Dermis blood vessel endothelial cell (primary cell): ENCODE results near the gene UQCC2. TPM values are rescaled to one million over a fixed set of nuclear protein-coding genes. Genes with fewer than 3 reads are reported as not detected.

Experiments used
- DNase-seq: peaks from one replicate; pipeline ENCODE4 v3.0.0; 2010
- total RNA-seq: library from RNA; depleted of rRNA; stranded (reverse); fragments of >200 nt; gene quantifications from 2 replicates; pipeline ENCODE4 v1.2.3, GENCODE V29; 2014

The UQCC2 gene
- total RNA-seq, 1 donor from 2014 or later, result 12.3 TPM

DNA sequence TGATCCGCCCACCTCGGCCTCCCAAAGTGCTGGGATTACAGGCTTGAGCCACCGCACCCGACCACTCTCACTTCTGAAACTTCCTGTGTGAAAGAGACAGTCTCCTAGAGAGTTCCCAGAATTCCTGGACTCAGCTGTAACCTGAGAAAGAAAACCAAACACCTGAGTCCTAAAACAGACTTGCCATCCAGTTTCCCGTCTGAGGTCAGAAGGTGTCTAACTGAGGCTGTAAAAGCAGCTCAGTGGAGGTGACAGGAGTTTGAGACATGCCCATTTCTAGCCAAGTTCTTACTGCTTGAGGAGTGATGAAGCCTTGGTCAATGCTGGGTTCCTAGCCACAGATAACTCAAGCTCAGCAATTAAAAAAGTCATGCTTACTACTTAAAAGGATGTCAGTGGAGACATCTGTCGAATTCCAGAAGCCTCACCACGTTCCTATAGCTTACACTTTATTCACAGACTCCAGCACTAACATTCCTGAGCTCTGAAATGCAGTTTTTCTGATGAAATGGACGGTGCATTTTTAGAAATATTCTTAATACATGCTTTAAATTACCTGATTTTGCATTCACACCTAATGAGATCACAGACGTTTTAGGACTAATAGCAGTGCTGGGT, 6.1 kb downstream of the UQCC2 start:
- DNase-seq, result no peak

DNA sequence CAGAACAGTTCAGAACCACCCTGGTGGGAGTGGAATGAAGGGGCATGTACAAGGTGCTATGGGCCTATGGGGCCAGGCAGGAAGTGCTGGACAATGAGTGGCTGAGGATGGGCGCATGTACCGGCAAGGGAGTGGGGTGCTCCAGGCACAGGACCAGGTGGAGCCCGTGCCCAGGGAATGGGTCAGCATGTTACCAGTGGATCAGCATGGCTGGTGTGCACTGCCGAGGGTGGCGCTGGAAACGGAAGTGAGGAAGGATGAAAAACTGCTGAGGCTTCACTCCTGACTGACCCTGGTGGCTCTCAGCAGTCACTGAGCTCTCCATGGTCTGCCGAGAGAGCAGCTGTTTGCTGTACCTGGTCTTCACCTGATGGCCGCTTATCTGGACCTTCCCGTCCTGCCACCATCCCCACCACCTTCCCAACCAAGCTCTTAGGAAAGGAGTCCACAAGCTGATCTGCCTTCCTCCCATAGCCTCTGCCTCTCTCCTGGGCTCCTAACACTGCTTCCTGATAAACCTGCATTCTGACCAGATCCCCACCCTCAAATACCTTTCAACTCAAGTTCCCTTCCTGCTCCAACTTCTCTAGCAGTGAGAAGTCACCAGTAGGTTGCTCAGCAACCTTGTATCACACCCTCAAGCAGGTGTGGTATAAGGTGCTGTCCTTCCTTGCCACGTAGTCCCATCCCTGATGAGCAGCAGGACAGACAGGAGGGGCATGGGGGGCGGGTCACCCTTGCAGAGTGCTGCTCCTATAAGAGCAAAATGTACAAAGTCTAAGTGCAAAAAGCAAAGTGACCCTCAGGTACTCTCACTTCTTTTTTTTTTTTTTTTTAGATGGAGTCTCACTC, 7.1 kb downstream of the UQCC2 start:
- DNase-seq, result no peak

DNA sequence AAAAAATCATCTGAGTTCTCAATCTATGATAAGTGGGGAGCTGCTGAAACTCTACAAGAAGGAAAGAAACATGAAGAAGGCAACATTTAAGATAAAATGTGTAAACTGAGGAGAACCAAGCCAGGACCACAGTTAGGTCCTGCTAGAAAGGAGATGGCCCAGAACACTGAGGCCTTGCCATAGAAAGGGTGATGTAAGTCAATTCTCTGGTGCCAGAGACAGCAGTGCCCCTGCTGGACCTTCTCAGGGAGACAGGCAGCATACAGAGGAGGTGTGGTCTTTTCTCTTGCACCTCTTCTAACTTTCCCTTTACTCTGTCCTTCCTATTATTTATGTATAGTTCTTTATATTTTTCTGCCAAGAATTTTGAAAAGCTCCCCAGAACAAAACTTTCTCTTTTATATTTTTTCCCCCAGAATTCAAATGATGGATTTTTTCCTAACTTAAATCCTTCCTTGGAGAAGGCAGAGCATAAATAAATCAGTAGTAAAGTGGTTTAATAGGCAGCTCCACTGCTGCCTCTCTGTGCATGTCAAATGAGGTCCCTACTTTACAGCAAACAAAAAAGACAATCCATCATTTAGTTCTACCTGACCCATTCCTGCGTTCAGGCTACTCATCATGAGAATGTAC, 9.0 kb downstream of the UQCC2 start:
- peak; percentile 76 for DNase-seq

DNA sequence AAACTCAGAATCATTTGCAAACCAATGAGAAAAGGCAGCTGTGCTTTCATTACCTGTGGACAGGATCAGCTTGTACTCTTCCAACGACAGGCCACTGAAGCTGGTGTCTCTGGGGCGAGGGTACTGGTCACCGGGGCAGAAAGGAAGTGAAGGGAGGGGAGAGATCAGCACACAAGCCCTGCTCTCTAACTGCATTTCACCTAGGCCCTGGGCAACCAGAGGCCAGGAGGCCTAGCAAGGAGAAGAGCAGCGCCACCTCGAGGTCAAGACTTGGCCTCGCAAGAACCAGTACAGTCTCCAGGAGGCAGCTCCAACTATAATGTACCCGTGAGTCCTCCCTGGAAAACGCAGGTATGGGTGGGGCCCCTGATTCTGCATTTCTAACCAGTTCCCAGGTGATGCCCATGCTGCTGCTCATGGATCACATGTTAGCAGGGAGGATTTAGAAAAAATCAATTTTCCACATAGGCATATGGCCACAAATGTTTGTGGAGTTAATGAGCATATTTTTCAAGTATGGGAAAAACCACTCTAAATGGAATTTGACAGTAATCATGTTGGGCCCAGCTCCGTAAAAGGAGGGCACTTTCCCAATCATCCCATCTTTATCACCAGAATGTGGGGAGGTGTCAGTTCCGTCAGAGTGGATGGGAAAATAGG, 11.0 kb downstream of the UQCC2 start:
- DNase-seq, result peak; percentile 91

DNA sequence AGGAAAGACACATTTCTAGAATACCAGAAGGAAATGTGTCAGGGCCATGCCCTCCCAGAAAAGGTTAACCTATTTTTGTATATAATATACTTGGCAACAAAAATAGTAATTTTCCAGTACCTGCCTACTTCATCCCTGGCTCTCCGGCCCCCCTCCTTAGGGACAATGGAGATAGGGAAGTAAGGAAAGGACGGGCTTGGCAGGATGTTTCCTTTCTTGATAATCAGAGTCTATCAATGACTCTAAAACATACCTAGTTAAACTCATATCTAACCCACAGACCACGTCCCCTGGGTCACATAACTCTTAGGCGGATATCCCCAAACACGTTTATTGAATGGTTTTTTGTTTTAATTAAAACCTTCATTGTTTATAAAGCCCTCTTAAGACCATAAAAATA, 11.8 kb downstream of the UQCC2 start:
- DNase-seq, result peak; percentile 26

DNA sequence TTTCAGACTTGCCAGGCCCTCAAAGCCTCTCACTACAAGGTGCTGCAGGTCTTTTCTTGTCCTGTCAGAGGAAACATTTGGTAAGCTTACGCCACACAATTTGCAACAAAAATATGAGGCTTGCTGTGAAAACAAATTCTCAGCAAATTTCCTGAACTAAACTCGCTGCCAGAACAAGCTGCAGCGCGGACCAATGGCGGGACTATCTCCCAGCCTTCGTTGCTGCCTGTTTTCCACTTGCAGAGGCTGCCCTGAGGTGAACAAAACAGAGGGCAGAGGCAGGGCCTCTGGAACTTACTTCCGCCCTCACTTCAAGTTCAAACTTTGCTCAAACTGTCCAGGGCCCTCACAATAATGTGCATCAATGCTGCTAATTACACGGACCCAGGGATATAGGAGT, 12.4 kb downstream of the UQCC2 start:
- peak; percentile 32 for DNase-seq

DNA sequence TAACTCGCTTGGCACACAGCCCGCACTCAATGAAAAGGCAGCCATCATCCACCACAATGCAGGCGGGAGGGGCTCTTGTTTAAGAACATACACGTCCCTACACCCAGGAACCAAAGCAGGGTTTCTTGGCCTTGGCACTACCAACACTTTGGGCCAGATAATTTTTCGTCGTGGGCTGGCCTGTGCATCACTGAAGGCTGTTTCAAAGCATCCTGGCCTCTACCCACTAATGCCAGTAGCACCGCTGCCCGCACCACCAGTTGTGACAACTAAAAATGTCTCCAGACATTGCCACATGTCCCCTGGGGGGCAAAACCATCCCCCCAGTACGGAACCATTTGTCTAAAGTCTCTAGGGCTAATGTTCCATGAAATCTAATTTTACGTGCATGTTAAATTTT, 13.0 kb downstream of the UQCC2 start:
- no peak for DNase-seq

DNA sequence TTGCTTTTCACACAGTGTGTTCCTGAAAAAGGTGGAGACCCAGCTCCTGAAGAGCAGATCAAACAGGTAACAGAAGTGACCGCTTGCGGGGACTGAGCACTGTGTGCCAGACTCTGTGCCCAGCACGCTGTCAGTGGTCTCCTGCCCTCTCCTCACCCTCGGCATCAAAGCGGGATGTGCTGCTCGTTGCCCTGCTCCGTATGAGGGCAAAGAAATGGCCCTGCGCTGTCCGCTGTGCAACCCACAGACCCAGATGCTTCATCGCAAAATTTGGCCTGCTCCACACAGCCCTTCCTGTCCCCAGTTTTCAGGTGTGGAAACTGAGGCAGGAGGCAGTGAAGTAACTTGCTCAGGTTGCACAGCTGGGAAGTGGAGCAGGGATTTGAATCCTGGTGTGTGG, 13.7 kb downstream of the UQCC2 start:
- no peak for DNase-seq

DNA sequence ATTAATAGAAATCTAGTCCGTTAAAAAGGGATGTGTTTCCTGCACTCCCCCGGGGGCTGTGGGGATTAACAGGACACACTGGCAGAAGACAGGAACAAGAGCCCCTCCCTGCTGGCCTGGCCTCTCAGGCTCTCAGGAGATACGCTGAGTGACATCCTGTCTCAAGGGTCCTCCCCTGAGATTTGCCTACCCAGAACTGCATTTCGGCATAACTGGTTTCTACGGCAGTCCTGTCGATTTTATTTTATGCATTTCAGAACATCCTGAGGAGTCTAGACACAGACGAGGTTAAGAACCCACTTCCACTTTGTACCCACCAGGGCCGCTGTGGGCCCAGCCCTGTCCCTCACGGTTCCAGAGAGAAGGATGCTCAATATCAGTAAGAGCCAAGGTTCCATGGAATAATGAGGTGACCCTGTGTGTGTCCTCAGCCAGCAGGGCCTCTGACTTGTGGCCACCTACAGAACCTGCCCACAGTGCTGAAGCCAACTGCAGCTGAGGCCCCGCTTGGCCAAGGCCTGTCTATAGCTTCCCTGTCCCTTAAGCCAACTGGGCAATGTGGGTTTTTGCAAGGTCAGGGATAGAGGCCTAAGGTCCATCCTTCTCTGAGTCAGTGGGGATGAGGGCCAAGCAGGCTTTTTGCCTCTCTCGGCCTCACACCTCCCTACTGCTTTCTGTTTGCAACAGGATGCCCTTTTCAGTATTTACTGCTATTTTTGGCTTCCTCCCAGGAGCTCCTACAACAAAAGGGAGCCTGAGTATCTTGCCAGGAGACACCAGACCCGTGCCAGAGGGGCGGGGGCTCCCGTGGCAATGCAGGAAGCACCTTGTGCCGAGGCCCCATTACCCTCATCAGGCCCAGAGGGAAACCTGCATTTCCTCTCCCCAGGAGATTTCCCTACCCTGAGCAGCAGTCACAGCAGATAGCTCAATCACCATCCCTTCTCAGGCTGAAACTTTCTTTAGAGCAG, 14.7 kb downstream of the UQCC2 start:
- peak; percentile 99 for DNase-seq

DNA sequence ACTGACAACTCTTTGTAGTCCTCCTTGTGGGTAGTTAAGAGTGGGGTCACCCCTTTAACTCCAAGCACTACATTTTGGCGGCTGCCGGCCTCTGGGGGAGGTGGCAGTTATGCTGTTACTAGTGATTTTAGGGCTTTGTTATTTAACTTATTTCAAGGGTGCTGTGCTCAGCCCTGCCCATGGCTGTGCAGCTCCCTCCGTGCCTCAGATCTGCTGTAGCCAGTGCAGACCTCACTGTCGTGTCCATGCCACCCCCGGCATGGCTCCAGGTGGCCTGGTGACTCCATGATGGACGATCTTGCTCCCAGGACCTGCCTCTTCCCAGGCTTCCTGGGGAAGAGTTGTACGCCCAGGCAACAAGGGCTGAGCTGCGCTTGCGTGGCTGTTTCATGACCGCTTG, 15.4 kb downstream of the UQCC2 start:
- DNase-seq, result no peak

DNA sequence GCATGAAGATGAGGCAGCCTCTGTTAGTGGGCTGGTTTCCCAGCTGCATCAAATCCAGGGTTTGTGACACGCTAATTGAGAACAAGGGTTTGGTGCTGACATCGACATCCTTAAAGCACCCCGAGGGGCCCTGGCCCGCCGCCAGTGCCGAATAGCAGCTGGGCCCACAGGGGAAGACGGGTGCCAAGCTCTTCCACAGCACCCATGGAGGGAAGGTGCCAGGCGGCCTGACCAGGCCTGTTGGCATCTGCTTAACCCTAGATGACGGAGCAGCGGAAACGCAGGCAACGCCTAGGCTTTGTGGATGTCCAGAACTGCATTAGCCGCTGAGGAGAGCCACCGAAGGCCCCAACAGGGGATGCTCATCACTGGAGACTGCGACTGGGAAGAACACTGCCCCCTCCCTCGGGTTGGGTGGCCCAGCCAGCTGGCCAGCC, 16.0 kb downstream of the UQCC2 start:
- DNase-seq, result no peak

DNA sequence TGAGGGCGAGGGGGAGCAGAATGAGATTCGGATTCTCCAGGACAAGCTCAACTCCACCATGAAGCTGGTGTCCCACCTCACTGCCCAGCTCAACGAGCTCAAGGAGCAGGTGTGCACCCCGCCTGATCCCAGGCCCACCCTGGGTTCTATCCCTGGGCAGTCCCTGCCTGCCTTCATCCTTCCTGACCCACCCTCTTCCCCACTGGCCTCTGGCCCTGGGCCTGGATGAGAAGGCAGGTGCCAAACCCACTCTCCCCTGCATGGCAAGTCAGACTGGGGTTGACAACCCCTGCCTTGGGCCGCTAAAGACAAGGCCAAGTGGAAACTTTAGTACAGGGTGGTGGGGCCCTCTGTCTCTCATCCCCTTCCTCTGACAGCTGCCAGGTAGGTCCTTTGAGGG, 16.5 kb downstream of the UQCC2 start:
- no peak for DNase-seq

DNA sequence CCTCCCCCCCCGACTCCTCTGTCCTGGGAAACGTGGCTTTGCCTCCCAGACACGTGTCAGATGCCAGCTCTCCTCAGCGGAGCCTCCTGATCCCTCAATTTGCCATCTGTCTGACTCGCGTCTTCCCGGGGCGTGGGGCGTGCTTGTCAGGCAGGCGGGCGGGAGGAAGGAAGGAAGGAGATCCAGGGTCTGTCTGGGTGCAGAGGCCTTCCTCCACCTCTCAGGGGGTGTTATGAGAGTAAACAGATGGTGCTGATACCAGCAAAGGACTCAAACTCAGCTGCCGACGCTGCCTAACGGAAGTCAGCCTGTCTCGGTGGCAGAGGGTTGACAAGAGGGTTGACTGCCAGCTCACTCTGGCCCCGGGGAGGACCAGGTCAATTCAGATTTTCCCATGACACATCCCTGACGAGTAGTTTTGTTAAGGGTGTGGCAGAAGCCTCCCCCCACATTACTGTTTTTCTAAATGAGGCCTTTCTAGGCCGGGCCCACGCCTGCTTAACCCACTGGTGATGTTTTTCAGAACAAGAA, 17.0 kb downstream of the UQCC2 start:
- peak; percentile 60 for DNase-seq

DNA sequence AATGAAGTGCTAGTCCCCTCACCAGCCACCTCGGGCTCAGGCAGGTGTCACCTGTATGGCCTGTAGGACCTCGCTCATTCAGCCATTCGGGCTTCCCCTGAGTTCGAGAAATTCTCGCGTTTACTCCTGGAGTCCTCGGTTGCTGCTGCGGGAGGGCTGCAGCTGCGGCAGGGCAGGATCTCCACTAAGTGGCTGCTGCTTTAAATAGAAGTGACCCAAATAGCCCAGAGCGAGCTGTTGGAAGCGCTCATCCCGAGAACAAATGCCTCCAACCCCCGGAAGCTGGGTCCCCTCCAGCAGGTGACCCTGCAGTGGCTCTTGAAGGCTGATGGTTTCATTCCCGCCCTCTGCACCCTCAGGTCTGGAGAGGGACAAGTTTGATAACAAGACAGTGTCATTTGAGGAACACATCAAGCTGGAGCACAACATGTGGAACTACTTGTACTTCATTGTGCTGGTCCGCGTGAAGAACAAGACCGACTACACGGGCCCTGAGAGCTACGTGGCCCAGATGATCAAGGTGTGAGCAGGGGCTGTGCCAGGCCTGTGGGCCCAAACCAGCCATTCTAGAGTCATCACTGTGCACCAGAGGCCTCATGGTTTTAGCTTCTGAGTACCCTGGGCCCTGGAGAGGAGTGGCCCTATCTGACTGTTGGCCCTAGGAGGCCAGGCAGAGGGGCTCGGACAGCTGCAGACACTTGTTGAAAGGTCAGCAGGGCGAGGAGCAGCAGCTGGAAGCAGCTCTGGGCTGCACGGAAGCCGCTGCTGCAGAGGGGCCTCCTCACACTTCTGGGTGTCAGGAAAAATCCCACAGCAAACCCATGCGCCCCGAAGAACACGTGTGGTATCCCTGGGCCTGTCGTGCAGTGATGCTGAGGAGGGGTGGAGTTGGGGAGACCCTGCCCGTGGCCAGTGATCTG, 18.1 kb downstream of the UQCC2 start:
- no peak for DNase-seq

DNA sequence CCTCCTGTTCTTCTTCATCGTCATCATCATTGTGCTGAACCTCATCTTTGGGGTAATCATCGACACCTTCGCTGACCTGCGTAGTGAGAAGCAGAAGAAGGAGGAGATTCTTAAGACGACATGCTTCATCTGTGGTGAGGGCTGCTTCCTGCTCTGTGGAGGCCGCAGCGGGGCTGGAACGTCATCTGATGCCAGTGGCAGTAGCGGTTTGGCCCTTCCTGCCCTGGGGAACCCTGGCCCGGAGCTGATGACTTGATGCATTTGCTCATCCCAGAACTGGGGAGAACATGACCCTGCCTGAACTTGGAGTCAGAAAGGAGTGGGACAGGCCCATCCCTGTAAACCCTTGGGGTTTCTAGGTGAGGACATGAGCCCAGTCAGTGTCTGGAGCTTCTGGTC, 18.7 kb downstream of the UQCC2 start:
- no peak for DNase-seq

DNA sequence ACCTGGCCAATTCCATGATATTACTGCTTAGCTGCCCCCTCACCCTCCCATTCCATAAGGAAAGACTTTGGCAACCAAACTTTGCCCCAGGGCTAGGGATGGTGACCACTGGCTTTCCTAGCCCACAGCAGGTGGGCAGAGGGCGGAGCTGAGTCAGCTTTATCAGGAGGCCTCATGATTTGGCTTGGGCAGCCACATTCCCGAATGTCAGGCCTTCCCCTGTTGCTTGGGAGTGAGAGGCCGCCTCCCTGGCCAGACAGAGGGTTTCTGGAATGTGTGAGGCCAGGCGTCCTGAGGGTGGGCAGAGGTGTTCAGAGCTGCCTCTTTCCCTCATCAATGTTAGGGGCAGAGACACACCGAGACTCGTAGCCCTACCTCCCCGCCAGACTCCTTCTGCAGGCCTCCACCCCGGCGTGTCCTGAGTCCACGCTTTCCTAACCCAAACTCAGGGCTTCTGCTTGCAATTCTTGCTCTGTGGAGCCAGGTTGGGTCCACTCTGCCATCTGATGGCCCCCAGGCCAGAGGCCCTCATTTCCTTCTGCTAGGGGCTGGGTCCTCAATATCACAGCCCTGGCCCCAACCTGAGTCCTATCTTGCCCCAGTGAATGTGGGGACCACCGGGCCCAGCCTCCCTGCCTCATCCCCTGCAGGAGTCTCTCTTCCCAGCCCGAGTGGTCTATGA, 19.3 kb downstream of the UQCC2 start:
- no peak for DNase-seq

DNA sequence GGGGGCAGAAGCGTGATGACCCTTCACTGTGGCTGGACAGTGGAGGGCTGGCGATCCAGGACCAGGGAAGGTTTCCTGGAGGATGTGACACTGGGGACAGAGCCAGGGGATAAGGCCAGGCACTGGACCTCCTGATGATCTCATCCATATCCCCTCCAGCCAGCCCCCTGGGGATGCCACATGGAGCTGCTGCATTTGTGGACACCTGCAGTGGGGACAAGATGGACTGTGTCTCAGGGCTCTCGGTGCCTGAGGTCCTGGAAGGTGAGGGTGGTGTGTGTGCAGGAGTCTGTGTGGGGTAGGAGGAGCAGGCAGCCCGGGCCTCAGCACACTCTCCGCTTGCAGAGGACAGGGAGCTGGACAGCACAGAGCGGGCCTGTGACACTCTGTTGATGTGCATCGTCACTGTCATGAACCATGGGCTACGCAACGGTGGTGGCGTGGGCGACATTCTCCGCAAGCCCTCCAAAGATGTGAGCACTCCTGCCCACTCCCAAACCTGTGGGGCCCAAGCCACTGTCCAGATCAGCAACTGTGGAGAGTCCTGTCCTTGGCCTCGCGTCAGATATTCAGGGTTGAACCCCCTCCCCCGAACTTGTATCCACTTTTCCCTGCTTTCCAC, 19.9 kb downstream of the UQCC2 start:
- DNase-seq, result no peak

DNA sequence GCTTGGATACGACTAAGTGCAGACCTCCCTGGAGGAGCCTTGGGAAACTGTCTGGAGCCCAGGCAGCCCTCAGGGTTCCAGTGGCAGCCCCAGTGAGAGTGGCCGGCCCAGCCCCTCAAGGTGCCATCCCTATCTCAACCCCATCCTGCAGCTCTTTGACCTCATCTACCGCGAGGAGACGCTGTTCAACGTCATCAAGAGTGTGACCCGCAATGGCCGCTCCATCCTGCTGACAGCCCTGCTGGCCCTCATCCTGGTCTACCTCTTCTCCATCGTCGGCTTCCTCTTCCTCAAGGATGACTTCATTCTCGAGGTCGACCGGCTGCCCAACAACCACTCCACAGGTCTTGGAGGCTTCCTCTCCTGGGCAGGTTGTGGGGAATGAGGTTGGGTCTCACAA, 20.7 kb downstream of the UQCC2 start:
- DNase-seq, result no peak

DNA sequence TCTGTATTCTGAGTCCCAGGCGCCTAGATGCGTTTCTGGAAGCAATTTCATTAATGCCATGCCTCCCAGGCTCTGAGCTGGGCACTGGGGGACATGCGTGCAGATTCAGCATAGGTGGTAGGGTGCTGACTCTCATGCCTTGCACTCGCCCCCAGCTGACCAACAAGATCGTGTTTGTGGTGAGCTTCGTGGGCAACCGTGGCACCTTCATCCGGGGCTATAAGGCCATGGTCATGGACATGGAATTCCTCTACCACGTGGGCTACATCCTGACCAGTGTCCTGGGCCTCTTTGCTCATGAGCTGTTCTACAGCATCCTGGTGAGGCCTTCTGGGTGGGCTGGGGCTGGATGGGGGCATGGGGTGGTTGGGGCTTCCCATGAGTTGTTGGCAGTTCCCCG, 21.6 kb downstream of the UQCC2 start:
- DNase-seq, result no peak

DNA sequence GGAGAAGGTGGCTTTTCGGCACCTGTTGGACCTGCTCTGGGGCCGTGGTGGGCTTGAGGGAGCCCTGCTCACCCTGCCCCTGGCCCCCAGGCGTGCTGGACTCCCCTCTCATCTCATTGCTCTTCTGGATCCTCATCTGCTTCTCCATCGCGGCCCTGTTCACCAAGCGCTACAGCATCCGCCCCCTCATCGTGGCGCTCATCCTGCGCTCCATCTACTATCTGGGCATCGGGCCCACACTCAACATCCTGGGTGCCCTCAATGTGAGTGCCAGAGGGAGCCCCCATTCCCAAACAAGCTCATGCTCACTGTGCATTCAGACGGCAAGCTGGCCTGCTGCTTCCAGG, 22.4 kb downstream of the UQCC2 start:
- DNase-seq, result no peak
